Activated CD8-positive, alpha-beta memory T cell treated with anti-CD3 and anti-CD28 coated beads for 48 hours (primary cell): ENCODE measurements around the gene METTL17.

Source experiments
- DNase-seq, 3 experiments: peaks; one replicate each; pipeline ENCODE4 v3.0.0-alpha.2; 2020; ENCODE audit warnings: low read depth in 2 of 3, low spot score in 2 of 3

METTL17 gene

DNA sequence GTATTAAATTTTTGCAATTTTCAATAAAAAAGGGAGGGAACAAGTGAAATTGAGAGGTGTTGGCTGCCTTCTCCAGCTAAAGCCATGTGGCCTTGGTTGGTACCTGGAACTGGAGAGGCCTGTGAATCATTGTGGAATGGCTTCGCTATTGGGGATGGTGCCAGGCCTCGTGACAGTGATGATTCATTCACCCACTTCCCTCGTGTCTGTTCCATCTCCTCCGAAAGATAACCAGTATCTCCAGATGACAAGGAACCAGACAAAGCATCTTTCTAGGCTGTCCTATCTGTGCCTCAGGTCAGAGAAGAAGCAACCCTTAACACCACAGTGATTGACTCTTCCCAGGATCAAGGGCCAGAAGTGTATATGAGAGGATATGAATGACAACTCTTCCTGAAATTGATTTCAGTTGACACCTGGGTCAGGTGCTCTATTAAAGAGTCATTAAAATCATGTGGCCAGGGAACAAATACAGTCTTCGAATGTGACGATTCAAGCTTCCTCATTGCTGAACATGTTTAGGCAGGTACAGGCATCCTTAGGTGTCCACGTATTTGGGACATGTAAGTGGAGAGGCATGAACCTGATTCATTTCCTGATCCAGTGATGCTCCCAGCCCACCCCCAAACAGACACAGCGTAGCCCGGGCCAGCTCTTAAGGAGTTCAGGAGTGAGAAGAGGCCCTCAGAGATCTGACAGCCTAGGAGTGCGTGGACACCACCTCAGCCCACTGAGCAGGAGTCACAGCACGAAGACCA, 52.1 kb downstream of the METTL17 start, which contains the start of gene RNASE7:
TSS of gene RNASE7 (plus strand) at position 687 of the 758 bp plus-strand sequence. CDS start 631 bp downstream, outside the sequence.
- no peak for DNase-seq

DNA sequence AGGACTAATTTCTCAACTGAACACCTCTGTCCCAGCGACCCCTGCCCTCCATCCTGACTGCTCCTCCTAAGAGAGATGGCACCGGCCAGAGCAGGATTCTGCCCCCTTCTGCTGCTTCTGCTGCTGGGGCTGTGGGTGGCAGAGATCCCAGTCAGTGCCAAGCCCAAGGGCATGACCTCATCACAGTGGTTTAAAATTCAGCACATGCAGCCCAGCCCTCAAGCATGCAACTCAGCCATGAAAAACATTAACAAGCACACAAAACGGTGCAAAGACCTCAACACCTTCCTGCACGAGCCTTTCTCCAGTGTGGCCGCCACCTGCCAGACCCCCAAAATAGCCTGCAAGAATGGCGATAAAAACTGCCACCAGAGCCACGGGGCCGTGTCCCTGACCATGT, 53.1 kb downstream of the METTL17 start:
- DNase-seq: no peak

DNA sequence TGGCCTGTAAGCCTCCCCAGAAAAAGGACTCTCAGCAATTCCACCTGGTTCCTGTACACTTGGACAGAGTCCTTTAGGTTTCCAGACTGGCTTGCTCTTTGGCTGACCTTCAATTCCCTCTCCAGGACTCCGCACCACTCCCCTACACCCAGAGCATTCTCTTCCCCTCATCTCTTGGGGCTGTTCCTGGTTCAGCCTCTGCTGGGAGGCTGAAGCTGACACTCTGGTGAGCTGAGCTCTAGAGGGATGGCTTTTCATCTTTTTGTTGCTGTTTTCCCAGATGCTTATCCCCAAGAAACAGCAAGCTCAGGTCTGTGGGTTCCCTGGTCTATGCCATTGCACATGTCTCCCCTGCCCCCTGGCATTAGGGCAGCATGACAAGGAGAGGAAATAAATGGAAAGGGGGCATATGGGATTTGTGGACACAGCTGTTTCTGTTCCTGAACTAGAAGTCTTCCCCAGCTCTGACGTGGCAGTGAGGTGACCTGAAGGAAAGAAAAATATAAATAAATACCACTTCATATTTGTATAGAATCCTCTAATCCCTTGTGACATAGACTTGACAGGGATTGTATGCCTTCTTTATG, 53.7 kb downstream of the METTL17 start:
- no peak for DNase-seq

DNA sequence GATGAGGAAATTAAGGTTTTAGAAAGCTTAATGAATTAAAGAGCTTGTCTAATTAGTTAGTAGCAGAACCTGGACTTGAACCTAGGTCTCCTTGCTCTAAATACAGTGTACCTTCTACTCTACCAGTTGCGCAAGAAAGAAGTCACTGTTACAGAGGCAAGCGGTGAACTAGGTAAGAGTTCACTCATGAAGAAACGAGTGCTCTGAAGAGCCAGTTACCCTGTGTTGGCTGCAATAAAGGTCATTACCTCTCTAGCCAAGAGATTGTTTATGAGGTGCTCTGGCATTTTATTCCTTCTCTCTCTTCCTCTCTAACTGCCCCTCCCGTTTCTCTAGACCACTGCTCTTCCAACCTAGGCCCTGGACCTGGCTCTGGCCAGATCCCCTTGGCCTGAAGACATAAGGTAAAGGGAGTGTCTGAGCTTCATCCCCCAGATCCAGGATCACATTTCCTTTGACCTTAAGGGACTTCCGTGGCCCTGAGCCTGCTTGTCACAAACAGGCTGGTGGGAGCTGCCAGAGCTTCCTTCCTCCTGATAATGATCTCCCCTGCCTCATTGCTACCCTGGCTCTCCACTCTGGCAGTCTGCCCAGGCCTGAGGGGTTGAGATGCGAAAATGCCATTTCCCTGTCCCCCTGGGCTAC, 54.3 kb downstream of the METTL17 start:
- no peak for DNase-seq
